Fibroblast of pulmonary artery (primary cell): Measurements from ENCODE around the gene ZP4.

Experiments
- DNase-seq: peaks from one replicate; pipeline ENCODE4 v3.0.0-alpha.2; 2010; ENCODE audit warnings: low read depth
- H3K4me3 ChIP-seq: replicated peaks from 2 replicates; pipeline ENCODE4 v1.5.1; 2011; ENCODE audit warnings: low read depth, mild to moderate bottlenecking, control low read depth, low read length, moderate library complexity
- TF ChIP-seq, protein P1 (sequence below): IDR thresholded peaks from 2 replicates; pipeline ENCODE4 v1.5.1; 2011; ENCODE audit warnings: mild to moderate bottlenecking, control low read depth, low read length, inconsistent platforms; ENCODE audit errors: missing control alignments

Gene ZP4

DNA sequence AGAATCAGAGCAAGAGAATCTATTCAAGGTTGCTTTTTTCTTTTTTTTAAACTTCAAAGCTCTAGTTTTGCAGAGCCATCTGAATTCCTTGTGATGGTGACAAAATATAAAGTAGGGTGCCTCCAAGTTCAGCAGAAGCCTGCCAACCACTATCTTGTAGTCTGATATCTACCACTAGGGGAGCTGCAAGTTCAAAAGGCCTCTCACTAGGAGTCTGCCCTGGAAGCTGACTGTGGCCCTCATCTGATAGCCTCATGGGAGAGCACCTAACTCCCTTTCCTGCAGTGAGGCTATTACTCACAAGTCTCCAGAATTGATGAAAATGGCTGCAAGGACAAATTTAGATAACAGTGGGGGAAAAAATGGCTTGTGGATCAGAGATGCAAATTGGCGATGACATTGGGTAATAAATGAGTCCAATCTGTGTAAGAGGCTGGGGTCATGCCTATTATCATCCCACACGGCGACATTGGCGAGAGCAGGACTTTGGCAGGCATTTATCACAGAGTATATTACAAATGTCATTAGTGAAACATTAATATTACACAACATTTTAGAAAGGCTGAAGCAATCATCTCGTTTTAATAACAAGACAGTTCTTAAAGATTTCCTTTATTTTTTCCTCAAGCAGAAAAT, 10.7 kb upstream of the ZP4 start:
- TF ChIP-seq, protein P1, sequence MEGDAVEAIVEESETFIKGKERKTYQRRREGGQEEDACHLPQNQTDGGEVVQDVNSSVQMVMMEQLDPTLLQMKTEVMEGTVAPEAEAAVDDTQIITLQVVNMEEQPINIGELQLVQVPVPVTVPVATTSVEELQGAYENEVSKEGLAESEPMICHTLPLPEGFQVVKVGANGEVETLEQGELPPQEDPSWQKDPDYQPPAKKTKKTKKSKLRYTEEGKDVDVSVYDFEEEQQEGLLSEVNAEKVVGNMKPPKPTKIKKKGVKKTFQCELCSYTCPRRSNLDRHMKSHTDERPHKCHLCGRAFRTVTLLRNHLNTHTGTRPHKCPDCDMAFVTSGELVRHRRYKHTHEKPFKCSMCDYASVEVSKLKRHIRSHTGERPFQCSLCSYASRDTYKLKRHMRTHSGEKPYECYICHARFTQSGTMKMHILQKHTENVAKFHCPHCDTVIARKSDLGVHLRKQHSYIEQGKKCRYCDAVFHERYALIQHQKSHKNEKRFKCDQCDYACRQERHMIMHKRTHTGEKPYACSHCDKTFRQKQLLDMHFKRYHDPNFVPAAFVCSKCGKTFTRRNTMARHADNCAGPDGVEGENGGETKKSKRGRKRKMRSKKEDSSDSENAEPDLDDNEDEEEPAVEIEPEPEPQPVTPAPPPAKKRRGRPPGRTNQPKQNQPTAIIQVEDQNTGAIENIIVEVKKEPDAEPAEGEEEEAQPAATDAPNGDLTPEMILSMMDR, result no peak
- no peak overlapping the region for H3K4me3 ChIP-seq
- no peak for DNase-seq

DNA sequence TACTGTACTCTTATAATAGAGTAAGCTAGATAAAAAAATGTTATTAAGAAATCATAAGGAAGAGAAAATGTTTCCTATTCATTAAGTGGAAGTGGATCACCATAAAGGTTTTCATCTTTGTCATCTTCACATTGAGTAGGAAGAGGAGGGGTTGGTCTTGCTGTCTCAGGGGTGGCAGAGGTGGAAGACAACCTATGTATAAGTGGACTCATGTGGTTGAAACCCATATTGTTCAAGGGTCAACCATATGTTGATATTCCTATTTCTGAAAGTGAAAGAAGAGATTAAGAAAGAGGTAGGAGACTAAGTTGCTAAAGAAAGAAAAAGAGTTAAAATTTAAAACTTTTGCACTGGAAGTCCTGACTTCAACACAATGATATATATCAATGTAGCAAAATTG, 4.9 kb upstream of the ZP4 start:
- DNase-seq, result no peak
- H3K4me3 ChIP-seq, result no peak overlapping the region
- TF ChIP-seq, protein P1, result no peak

DNA sequence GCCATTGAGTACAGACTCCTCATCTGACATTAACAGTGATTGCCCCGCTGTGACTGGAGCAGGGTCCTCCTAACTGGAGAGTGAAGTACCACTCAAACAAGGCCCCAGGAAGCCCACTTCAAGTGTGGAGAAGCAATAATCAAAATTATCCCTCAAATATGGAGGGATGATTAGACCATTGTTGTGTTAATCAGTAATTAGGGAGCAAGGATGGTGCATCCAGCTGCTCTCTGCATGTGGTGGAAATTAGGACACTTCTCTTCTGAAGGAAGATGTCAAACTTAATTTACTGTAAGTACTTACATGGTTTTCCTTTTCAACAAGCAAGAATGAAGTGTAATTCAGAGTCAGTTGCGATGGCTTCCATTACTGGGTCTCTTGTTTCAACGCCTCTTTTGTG, 3.4 kb upstream of the ZP4 start:
- DNase-seq, result no peak
- TF ChIP-seq, protein P1, result no peak
- no peak overlapping the region for H3K4me3 ChIP-seq

GRCh38 chr1:237891979-237892378, 1.3 kb upstream of the ZP4 start:
- TF ChIP-seq, protein P1, result no peak

GRCh38 chr1:237891266-237891665, 544 bp upstream of the ZP4 start:
- TF ChIP-seq, protein P1, result no peak

More at GRCh38 chr1:237891979-237892378, 1.3 kb upstream of the ZP4 start:
- DNase-seq, result no peak
- H3K4me3 ChIP-seq, result no peak overlapping the region

DNA sequence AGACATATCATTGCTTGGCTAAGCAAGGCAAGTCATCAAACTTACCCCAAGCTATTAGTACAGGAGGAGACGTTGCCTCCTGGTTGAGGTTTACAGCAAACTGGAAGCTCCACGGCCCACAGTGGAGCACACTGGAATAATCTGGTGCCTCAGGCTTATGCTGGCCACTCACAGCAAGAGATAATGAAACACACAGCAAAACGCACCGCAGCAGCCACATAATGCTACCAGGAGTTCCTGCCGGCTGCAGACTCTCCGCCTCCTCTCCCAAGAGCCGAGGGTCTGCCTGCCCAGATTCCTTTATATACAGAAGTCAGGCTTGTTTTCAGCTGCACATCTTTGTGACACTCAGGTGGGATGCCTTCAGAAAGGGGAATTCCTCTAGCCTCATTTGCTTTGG, 306 bp downstream of the ZP4 start:
- TF ChIP-seq, protein P1, result no peak
- no peak for DNase-seq

More at GRCh38 chr1:237891266-237891665, 544 bp upstream of the ZP4 start:
- no peak for DNase-seq
- no peak overlapping the region for H3K4me3 ChIP-seq

DNA sequence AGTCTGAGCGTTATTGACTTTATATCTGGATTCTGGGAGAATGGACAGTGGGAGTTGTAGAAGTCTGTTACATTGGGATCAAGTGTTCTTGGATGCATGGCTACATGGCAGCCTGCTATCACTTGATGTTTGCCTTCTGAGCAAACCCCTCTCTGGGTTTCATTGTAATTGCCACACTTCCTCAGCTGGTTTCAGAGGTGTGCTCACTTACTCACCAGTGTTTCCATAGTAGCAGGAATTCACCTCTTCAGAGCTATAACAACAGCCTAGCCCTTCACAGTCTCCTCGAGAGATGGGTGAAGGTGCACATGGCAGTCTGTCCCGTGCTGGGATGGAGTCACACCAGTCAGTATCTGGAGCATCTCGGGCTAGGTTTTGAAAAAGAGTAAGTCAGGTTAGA, 2.6 kb downstream of the ZP4 start:
- H3K4me3 ChIP-seq, result no peak overlapping the region
- TF ChIP-seq, protein P1, result no peak
- no peak for DNase-seq

More for the DNA sequence above, 306 bp downstream of the ZP4 start:
- H3K4me3 ChIP-seq, result no peak overlapping the region
